IMR-90 (cell line): ENCODE data around the gene AGPS.

ENCODE experiments used
- CEBPB ChIP-seq: IDR thresholded peaks from 2 replicates; pipeline ENCODE4 v1.6.1; 2012; ENCODE audit warnings: low read depth, low read length, improper control_type of control experiment
- CHD1 ChIP-seq: IDR thresholded peaks from 2 replicates; pipeline ENCODE4 v1.6.1; 2012; ENCODE audit warnings: low read depth, low read length, improper control_type of control experiment
- FOS ChIP-seq: fragments of 150-350 bp; IDR thresholded peaks from 2 replicates; pipeline ENCODE4 v1.6.1; 2016; ENCODE audit warnings: low read depth, low read length
- MXI1 ChIP-seq: IDR thresholded peaks from 2 replicates; pipeline ENCODE4 v1.6.1; 2012; ENCODE audit warnings: low read depth, mild to moderate bottlenecking, low read length, moderate library complexity, borderline replicate concordance
- POLR2A ChIP-seq: IDR thresholded peaks from 2 replicates; pipeline ENCODE4 v1.6.1; 2012; ENCODE audit warnings: mild to moderate bottlenecking, low read depth, low read length
- RAD21 ChIP-seq: IDR thresholded peaks from 2 replicates; pipeline ENCODE4 v1.6.1; 2012; ENCODE audit warnings: low read length, improper control_type of control experiment
- RFX5 ChIP-seq: IDR thresholded peaks from 2 replicates; pipeline ENCODE4 v1.8.0; 2012; ENCODE audit warnings: low read depth, mild to moderate bottlenecking, low read length, moderate library complexity
- SMC3 ChIP-seq: fragments of 150-350 bp; IDR thresholded peaks from 2 replicates; pipeline ENCODE4 v1.6.1; 2016; ENCODE audit warnings: low read depth, mild to moderate bottlenecking, antibody characterized with exemption, low read length, moderate library complexity
- TF ChIP-seq, protein P1 (sequence below): conservative IDR thresholded peaks from 2 replicates; pipeline ENCODE4 v1.5.1; 2012; ENCODE audit warnings: mild to moderate bottlenecking, low read depth, low read length, improper control_type of control experiment
- TF ChIP-seq, protein P2 (sequence below): fragments of 150-350 bp; IDR thresholded peaks from 2 replicates; pipeline ENCODE4 v1.6.1; 2017; ENCODE audit warnings: mild to moderate bottlenecking, antibody characterized with exemption, low read length, low read depth
- TF ChIP-seq, protein P3 (sequence below): fragments of 150-350 bp; IDR thresholded peaks from 2 replicates; pipeline ENCODE4 v1.6.1; 2016; ENCODE audit warnings: low read depth, mild to moderate bottlenecking, low read length, moderate library complexity, borderline replicate concordance

DNA sequence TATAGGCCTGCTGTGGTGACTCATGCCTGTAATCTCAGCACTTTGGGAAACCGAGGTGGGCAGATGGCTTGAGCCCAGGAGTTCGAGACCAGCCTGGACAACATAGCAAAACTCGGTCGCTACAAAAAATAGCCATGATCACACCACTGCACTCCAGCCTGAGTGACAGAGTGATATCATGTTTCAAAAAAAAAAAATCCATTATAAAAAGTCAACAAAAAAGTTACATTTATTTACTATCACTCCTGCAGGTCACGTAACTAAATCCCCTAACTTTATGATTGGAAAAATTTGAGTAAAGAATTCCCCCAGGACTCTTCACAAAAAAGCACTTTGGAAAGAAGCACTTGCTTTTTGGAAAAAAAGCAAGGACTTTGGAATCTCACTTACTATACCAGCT, 46.4 kb upstream of the AGPS start:
- TF ChIP-seq, protein P1, sequence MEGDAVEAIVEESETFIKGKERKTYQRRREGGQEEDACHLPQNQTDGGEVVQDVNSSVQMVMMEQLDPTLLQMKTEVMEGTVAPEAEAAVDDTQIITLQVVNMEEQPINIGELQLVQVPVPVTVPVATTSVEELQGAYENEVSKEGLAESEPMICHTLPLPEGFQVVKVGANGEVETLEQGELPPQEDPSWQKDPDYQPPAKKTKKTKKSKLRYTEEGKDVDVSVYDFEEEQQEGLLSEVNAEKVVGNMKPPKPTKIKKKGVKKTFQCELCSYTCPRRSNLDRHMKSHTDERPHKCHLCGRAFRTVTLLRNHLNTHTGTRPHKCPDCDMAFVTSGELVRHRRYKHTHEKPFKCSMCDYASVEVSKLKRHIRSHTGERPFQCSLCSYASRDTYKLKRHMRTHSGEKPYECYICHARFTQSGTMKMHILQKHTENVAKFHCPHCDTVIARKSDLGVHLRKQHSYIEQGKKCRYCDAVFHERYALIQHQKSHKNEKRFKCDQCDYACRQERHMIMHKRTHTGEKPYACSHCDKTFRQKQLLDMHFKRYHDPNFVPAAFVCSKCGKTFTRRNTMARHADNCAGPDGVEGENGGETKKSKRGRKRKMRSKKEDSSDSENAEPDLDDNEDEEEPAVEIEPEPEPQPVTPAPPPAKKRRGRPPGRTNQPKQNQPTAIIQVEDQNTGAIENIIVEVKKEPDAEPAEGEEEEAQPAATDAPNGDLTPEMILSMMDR: no peak
- TF ChIP-seq, protein P2, sequence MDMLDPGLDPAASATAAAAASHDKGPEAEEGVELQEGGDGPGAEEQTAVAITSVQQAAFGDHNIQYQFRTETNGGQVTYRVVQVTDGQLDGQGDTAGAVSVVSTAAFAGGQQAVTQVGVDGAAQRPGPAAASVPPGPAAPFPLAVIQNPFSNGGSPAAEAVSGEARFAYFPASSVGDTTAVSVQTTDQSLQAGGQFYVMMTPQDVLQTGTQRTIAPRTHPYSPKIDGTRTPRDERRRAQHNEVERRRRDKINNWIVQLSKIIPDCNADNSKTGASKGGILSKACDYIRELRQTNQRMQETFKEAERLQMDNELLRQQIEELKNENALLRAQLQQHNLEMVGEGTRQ: no peak
- no peak for TF ChIP-seq FOS
- TF ChIP-seq CHD1: no peak
- TF ChIP-seq POLR2A: no peak
- no peak for TF ChIP-seq SMC3
- TF ChIP-seq RAD21: no peak
- no peak for TF ChIP-seq CEBPB
- TF ChIP-seq, protein P3, sequence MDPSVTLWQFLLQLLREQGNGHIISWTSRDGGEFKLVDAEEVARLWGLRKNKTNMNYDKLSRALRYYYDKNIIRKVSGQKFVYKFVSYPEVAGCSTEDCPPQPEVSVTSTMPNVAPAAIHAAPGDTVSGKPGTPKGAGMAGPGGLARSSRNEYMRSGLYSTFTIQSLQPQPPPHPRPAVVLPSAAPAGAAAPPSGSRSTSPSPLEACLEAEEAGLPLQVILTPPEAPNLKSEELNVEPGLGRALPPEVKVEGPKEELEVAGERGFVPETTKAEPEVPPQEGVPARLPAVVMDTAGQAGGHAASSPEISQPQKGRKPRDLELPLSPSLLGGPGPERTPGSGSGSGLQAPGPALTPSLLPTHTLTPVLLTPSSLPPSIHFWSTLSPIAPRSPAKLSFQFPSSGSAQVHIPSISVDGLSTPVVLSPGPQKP: no peak
- no peak for TF ChIP-seq RFX5
- TF ChIP-seq MXI1: no peak
